Activated CD4-positive, alpha-beta T cell treated with anti-CD3 and anti-CD28 coated beads, Interleukin-2, amount 50 U/mL, for 24 hours (primary cell): Measurements from ENCODE around the gene CTXN1.
"Not testable (repeated sequence)": the region's sequence is repeated elsewhere in the genome, so short reads cannot be mapped to it uniquely, and the experiment has no call there.

Source experiments
- DNase-seq, 2 donors: peaks; one replicate each; pipeline ENCODE4 v3.0.0-alpha.2; 2020; ENCODE audit warnings: low read depth in 1 of 2, low spot score in 1 of 2

Gene CTXN1

GRCh38 chr19:7902796-7903243 is 23.1 kb downstream of the CTXN1 start:
- no peak for DNase-seq

GRCh38 chr19:7901337-7901736 is 24.6 kb downstream of the CTXN1 start:
- DNase-seq = no peak

GRCh38 chr19:7900931-7901330 is 25.0 kb downstream of the CTXN1 start:
- DNase-seq = no peak

- DNase-seq = no peak
Observed at GRCh38 chr19:7900401-7900870, 25.5 kb downstream of the CTXN1 start.

- no peak for DNase-seq
Observed at GRCh38 chr19:7899751-7900378, 26.1 kb downstream of the CTXN1 start.

GRCh38 chr19:7898967-7899366 is 27.0 kb downstream of the CTXN1 start:
- no peak for DNase-seq

GRCh38 chr19:7897292-7897691 is 28.6 kb downstream of the CTXN1 start:
- DNase-seq = no peak

GRCh38 chr19:7895565-7895964 is 30.4 kb downstream of the CTXN1 start:
- no peak for DNase-seq

GRCh38 chr19:7894612-7895309 is 31.2 kb downstream of the CTXN1 start:
- no peak for DNase-seq

- not testable (repeated sequence) for DNase-seq
Observed at GRCh38 chr19:7893362-7894101, 32.4 kb downstream of the CTXN1 start.

GRCh38 chr19:7888826-7889217 is 37.1 kb downstream of the CTXN1 start:
- no peak for DNase-seq

GRCh38 chr19:7888145-7888825 is 37.6 kb downstream of the CTXN1 start, which contains the start of gene LRRC8E:
TSS of gene LRRC8E (plus strand) at chr19:7888510. CDS start at chr19:7895604, 7,094 bp downstream.
- DNase-seq = no peak

GRCh38 chr19:7887408-7888144 is 38.4 kb downstream of the CTXN1 start:
- DNase-seq = no peak

- no peak for DNase-seq
Observed at GRCh38 chr19:7885818-7886217, 40.1 kb downstream of the CTXN1 start.

GRCh38 chr19:7883796-7884570 is 42.0 kb downstream of the CTXN1 start:
- no peak for DNase-seq

- DNase-seq = no peak
Observed at GRCh38 chr19:7883105-7883504, 42.8 kb downstream of the CTXN1 start.

- DNase-seq = no peak
Observed at GRCh38 chr19:7881910-7882309, 44.0 kb downstream of the CTXN1 start.

- no peak for DNase-seq
Observed at GRCh38 chr19:7879836-7880235, 46.1 kb downstream of the CTXN1 start.

- no peak for DNase-seq
Observed at GRCh38 chr19:7879111-7879807, 46.7 kb downstream of the CTXN1 start.
